PC-3 (cell line): Measurements from ENCODE around the gene JAZF1.

ENCODE experiments used
- CTCF ChIP-seq: fragments of 300-600 bp; sonication (generic); conservative IDR thresholded peaks from 2 replicates; pipeline ENCODE4 v1.5.1; 2017; ENCODE audit warnings: antibody characterized with exemption, low read depth, mild to moderate bottlenecking, low read length
- EZH2 ChIP-seq: fragments of 300-600 bp; sonication (generic); IDR thresholded peaks from one replicate; pipeline ENCODE4 v1.6.1; 2017; ENCODE audit warnings: antibody characterized with exemption, mild to moderate bottlenecking, low read length; ENCODE audit not compliant: unreplicated experiment
- EZH2phosphoT487 ChIP-seq: fragments of 300-600 bp; sonication (generic); IDR thresholded peaks from 2 replicates; pipeline ENCODE4 v1.6.1; 2018; ENCODE audit warnings: mild to moderate bottlenecking, antibody characterized with exemption, low read length, borderline replicate concordance

- no peak for TF ChIP-seq CTCF
- no peak for TF ChIP-seq EZH2
- no peak for TF ChIP-seq EZH2phosphoT487
These were observed 204.1 kb downstream of the JAZF1 start for GRCh38 chr7:27976531-27976930.
